T-helper 17 cell (primary cell): Measurements from ENCODE around the gene MUC12. TPM values are rescaled to one million over a fixed set of nuclear protein-coding genes. Genes with fewer than 3 reads are reported as not detected.
"Not testable (repeated sequence)": the region's sequence is repeated elsewhere in the genome, so short reads cannot be mapped to it uniquely, and the experiment has no call there.

Experiments used
- ATAC-seq: fragments of 150-1000 bp; cut with Tn5 transposase; 2 replicates; pipeline ENCODE4 v1.10.0; 2021; ENCODE audit warnings: mild to moderate bottlenecking, moderate library complexity
- DNase-seq, 3 donors: peaks; one replicate each; pipeline versions ENCODE4 v3.0.0 to v3.0.0-alpha.2; 2020 to 2021
- H3K9me3 ChIP-seq: one replicate; pipeline ENCODE4 v1.7.0; 2013; ENCODE audit warnings: low read length, mild to moderate bottlenecking; ENCODE audit not compliant: control insufficient read depth, poor library complexity, severe bottlenecking
- H3K27ac Mint-ChIP-seq: one replicate; pipeline ENCODE4 v1.8.0; 2022; ENCODE audit warnings: mild to moderate bottlenecking, moderate library complexity, mixed read lengths
- H3K27me3 Mint-ChIP-seq: one replicate; pipeline ENCODE4 v1.8.0; 2022; ENCODE audit warnings: mixed read lengths
- H3K36me3 Mint-ChIP-seq: one replicate; pipeline ENCODE4 v1.8.0; 2022; ENCODE audit warnings: low read depth, mixed read lengths
- H3K4me1 Mint-ChIP-seq: one replicate; pipeline ENCODE4 v1.8.0; 2022; ENCODE audit warnings: mild to moderate bottlenecking, mixed read lengths
- H3K4me3 Mint-ChIP-seq: one replicate; pipeline ENCODE4 v1.8.0; 2022; ENCODE audit warnings: mild to moderate bottlenecking, moderate library complexity, mixed read lengths
- total RNA-seq, 4 donors: library from RNA in 2 of 4; stranded (reverse) in 2 of 4; gene quantifications; one replicate each; pipeline ENCODE4 v1.2.3 and lab custom pipeline; 2022 to 2026

MUC12 gene
- total RNA-seq, 2 donors from 2014 or later, result 1.1 TPM; not detected in 1

DNA sequence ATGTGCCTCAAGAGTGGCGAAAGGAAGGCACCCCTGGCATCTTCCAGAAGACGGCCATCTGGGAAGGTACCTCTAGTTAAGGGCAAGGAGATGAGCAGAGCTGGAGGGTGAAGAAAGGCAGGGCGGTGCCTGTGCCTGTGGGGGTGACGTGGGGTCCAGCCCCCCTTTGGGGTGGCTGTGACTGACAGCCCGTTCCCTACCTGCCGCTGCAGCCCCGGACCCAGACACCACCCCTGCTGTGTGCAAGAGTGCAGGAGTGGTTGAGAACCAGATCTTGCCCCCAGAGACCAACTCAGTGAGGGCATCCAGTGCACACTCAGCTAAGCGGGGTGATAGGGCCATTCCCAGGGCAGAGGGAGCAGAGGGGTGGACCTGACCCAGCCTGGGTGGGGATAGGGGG is 46.3 kb downstream of the MUC12 start:
- no peaks in the 10 kb centered on the region for H3K9me3 ChIP-seq
- Mint-ChIP-seq H3K4me1 (peaks cover 12% of the 10 kb centered on the region), H3K27me3 (peaks cover 2% of the 10 kb centered on the region), H3K36me3 (peaks cover 2% of the 10 kb centered on the region), H3K27ac (peak overlapping the region; percentile 87), H3K4me3 (peak overlapping the region; percentile 91)
- DNase-seq, result no peak
- no peak for ATAC-seq

DNA sequence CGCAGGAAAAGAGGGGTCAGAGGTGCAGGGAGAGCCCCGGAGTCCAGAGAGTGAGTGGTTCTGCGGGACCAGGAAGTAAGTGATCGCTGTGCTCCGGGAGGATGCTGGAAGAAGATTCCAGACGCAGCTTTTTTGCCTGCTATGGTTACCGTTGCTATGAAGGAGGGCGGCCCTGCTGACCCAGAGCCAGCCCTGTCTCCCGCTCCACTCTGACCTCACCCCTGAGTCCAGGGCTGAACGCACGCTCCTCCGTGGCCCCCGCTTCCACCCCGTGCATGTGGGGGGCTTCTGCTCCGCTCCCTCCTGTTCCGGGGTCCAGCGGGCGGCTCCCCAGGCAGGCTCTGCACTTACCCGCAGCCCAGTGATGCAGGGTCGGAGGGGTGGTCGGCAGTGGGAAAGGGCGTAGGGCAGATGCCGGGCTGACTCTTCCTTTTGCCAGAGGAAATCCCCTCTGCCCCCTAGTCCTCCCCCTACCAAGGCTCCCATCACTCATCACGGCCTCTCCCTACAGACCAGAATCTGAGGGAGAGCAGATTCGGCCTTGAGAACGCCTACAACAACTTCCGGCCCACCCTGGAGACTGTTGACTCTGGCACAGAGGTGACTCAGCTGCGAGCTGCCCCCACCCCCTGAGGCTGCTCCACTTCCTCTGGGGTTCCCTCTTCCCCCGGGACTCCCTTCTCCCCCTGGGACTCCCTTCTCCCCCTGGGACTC is 47.9 kb downstream of the MUC12 start:
- H3K36me3 Mint-ChIP-seq, result peaks cover 5% of the 10 kb centered on the region
- peaks cover 12% of the 10 kb centered on the region for H3K4me1 Mint-ChIP-seq
- peak overlapping the region; percentile 91 for H3K4me3 Mint-ChIP-seq
- no peaks in the 10 kb centered on the region for H3K9me3 ChIP-seq
- peak; percentile 27 to 32 (median 28) for DNase-seq
- H3K27ac Mint-ChIP-seq, result peak overlapping the region; percentile 87
- ATAC-seq, result peak; percentile 87
- peaks cover 16% of the 10 kb centered on the region for H3K27me3 Mint-ChIP-seq

DNA sequence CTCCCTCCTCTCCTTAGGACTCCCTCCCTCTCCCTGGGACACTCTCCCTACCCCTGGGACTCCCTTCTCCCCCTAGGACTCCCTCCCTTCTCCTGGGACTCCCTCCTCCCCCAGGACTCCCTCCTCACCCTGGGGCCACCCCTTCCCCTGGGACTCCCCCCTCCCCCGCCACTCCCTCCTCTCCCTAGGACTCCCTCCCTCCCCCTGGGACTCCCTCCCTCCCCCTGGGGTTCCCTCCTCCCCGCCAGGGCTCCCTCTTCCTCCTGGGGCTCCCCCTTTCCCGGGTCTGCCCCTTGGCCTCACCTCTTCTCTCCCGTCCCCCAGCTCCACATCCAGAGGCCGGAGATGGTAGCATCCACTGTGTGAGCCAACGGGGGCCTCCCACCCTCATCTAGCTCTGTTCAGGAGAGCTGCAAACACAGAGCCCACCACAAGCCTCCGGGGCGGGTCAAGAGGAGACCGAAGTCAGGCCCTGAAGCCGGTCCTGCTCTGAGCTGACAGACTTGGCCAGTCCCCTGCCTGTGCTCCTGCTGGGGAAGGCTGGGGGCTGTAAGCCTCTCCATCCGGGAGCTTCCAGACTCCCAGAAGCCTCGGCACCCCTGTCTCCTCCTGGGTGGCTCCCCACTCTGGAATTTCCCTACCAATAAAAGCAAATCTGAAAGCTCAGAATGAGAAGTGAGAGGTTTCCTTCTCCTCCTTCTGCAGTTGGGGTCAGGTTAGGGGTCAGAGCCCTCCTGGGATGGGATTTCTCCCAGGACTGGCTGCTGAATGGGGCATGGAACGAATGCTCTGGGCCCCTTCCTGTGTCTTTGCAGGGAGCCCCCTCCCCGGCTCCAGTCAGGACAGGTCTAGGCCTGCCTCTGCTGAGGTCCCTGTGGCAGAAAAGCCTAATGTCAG is 49.2 kb downstream of the MUC12 start:
- ATAC-seq, result no peak
- peak overlapping the region; percentile 71 for H3K4me3 Mint-ChIP-seq

DNA sequence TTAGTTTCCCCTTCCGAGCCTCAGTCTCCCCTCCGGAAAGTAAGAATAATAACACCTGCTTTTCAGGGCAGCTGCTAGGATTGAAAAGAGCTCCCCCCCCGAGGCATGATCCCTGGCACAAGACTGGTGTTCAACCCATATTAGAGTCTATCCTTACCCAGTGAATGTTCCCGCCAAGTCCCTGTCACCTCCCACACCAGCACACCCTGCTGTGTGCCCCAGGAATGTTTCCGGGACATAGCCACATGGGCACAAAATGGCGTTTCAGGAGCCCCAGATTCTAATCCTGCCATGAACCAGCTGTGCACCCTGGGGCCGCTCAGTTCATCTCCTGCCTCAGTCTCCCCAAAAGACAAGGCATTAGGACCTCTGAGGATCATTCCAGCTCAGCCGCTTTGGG is 51.1 kb downstream of the MUC12 start:
- Mint-ChIP-seq H3K36me3 (peaks cover 3% of the 10 kb centered on the region), H3K27ac (no peak overlapping the region), H3K4me3 (no peak overlapping the region), H3K4me1 (peaks cover 9% of the 10 kb centered on the region), H3K27me3 (peaks cover 21% of the 10 kb centered on the region)
- ATAC-seq (no peak), DNase-seq (no peak)
- no peaks in the 10 kb centered on the region for H3K9me3 ChIP-seq

More for the DNA sequence above, 49.2 kb downstream of the MUC12 start:
- Mint-ChIP-seq H3K4me1 (peaks cover 9% of the 10 kb centered on the region), H3K36me3 (peaks cover 3% of the 10 kb centered on the region), H3K27me3 (peaks cover 16% of the 10 kb centered on the region), H3K27ac (peak overlapping the region; percentile 75)
- no peaks in the 10 kb centered on the region for H3K9me3 ChIP-seq
- no peak for DNase-seq

DNA sequence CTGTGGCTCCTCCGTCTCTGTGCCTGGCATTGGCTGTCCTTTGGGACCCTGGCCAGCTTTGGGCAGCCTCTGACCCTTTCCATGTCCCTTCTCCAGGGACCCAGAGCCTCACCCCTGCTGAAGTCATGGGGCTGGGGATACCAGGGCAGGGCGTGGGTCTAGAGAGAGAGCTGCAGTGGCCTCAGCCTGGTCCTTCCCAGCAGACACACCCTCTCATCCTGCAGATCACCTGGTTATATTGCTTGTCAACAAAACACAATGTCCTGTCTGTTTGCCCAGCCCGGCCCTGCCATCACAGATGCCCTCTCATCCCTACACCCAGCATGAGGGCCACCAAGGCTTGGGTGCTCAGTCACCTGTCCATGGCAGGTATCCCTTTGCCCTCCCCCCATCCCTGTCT is 52.3 kb downstream of the MUC12 start:
- Mint-ChIP-seq H3K36me3 (peaks cover 3% of the 10 kb centered on the region), H3K27ac (no peak overlapping the region), H3K27me3 (peaks cover 21% of the 10 kb centered on the region), H3K4me1 (peaks cover 3% of the 10 kb centered on the region), H3K4me3 (no peak overlapping the region)
- no peaks in the 10 kb centered on the region for H3K9me3 ChIP-seq
- no peak for DNase-seq
- no peak for ATAC-seq

DNA sequence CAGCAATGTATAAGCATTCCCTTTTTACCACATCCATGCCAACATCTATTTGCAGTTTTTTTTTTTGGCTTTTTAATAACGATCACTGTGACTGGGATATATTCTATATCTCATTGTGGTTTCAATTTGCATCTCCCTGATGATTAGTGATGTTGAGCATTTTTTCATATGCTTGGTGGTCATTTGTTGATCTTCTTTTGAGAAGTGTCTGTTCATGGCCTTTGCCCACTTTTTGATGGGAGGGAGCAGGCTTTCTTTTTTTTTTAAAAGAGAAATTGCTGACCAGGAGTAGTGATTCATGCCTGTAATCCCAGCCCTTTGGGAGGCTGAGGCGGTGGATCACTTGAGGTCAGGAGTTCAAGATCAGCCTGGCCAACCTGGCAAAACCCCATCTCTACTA is 54.5 kb downstream of the MUC12 start:
- Mint-ChIP-seq H3K4me1 (no peaks in the 10 kb centered on the region), H3K27me3 (peaks cover 26% of the 10 kb centered on the region), H3K27ac (no peak overlapping the region), H3K36me3 (peaks cover 3% of the 10 kb centered on the region), H3K4me3 (no peak overlapping the region)
- H3K9me3 ChIP-seq, result no peaks in the 10 kb centered on the region
- no peak for ATAC-seq
- DNase-seq, result no peak

DNA sequence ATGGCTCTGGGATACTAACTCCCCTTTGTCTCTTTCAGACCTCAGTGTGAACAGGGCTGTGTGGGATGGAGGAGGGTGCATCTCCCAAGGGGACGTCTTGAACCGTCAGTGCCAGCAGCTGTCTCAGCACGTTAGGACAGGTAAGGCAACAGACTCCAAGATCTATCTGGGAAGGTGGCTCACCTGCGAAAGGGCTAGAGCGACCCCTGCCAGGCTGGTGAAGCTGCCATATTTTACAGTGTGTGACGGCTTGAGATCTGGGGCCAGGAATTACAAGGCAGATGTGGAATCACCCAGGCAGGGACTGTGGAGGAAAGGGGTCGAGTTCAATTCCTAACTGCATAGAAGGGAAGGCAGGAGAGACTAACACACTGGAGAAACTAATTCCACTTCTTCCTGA is 61.7 kb downstream of the MUC12 start:
- Mint-ChIP-seq H3K4me1 (no peaks in the 10 kb centered on the region), H3K27me3 (peaks cover 10% of the 10 kb centered on the region), H3K4me3 (no peak overlapping the region), H3K36me3 (no peaks in the 10 kb centered on the region), H3K27ac (no peak overlapping the region)
- H3K9me3 ChIP-seq, result no peaks in the 10 kb centered on the region
- DNase-seq (no peak), ATAC-seq (no peak)

DNA sequence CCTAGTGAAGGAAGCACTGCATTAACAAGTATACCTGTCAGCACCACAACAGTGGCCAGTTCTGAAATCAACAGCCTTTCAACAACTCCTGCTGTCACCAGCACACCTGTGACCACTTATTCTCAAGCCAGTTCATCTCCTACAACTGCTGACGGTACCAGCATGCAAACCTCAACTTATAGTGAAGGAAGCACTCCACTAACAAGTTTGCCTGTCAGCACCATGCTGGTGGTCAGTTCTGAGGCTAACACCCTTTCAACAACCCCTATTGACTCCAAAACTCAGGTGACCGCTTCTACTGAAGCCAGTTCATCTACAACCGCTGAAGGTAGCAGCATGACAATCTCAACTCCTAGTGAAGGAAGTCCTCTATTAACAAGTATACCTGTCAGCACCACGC is 66.6 kb downstream of the MUC12 start:
- Mint-ChIP-seq H3K4me1 (no peaks in the 10 kb centered on the region), H3K4me3 (no peak overlapping the region), H3K27ac (no peak overlapping the region), H3K36me3 (no peaks in the 10 kb centered on the region), H3K27me3 (peaks cover 3% of the 10 kb centered on the region)
- no peak for DNase-seq
- H3K9me3 ChIP-seq, result no peaks in the 10 kb centered on the region
- no peak for ATAC-seq

DNA sequence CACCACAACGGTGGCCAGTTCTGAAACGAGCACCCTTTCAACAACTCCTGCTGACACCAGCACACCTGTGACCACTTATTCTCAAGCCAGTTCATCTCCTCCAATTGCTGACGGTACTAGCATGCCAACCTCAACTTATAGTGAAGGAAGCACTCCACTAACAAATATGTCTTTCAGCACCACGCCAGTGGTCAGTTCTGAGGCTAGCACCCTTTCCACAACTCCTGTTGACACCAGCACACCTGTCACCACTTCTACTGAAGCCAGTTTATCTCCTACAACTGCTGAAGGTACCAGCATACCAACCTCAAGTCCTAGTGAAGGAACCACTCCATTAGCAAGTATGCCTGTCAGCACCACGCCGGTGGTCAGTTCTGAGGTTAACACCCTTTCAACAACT is 71.9 kb downstream of the MUC12 start:
- not testable (repeated sequence) for H3K27ac Mint-ChIP-seq, ATAC-seq, H3K36me3 Mint-ChIP-seq, DNase-seq, H3K27me3 Mint-ChIP-seq, H3K4me3 Mint-ChIP-seq, H3K4me1 Mint-ChIP-seq, H3K9me3 ChIP-seq

DNA sequence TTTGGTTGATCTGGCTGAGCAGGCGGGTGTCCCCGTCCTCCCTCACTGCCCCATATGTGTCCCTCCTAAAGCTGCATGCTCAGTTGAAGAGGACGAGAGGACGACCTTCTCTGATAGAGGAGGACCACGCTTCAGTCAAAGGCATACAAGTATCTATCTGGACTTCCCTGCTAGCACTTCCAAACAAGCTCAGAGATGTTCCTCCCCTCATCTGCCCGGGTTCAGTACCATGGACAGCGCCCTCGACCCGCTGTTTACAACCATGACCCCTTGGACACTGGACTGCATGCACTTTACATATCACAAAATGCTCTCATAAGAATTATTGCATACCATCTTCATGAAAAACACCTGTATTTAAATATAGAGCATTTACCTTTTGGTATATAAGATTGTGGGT is 89.0 kb downstream of the MUC12 start:
- H3K4me1 Mint-ChIP-seq, result peaks cover 3% of the 10 kb centered on the region
- ATAC-seq (no peak), DNase-seq (peak; percentile 25 to 39 (median 31))
- no peaks in the 10 kb centered on the region for H3K9me3 ChIP-seq
- H3K36me3 Mint-ChIP-seq, result peaks cover 2% of the 10 kb centered on the region
- no peak overlapping the region for H3K27ac Mint-ChIP-seq
- H3K4me3 Mint-ChIP-seq, result no peak overlapping the region
- H3K27me3 Mint-ChIP-seq, result peaks cover 66% of the 10 kb centered on the region

DNA sequence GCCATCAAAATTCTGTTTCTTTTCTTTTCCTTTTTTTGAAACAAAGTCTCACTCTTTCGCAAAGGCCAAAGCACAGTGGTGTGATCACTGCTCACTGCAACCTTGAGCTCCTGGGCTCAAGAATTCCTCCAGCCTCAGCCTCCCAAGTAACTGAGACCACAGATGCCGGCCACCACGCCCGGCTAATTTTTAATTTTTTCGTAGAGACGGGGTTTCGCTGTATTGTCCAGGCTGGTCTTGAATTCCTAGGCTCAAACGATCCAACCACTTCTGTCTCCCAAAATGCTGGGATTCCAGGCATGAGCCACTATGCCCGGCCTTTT is 90.2 kb downstream of the MUC12 start:
- DNase-seq, result no peak
- Mint-ChIP-seq H3K36me3 (peaks cover 4% of the 10 kb centered on the region), H3K4me3 (no peak overlapping the region), H3K27ac (peak overlapping the region; percentile 21), H3K27me3 (peaks cover 71% of the 10 kb centered on the region), H3K4me1 (peaks cover 4% of the 10 kb centered on the region)
- ATAC-seq, result no peak
- H3K9me3 ChIP-seq, result no peaks in the 10 kb centered on the region

DNA sequence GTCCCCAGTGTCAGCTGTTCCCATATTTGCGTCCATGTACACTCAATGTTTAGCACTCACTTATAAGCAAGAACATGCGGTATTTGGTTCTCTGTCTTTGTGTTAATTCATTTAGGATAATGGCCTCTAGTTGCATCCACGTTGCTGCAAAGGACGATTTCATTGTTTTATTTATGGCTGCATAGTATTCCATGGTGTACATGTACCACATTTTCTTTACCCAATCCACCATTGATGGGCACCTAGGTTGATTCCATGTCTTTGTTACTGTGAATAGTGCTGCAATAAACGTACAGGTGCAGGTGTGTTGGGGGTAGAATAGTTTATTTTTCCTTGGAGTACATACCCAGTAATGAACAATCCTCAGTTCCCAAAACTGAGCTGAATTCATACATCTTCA is 91.6 kb downstream of the MUC12 start:
- peaks cover 5% of the 10 kb centered on the region for H3K4me1 Mint-ChIP-seq
- no peak overlapping the region for H3K27ac Mint-ChIP-seq
- no peak overlapping the region for H3K4me3 Mint-ChIP-seq
- peaks cover 4% of the 10 kb centered on the region for H3K36me3 Mint-ChIP-seq
- ATAC-seq (no peak), DNase-seq (no peak)
- no peaks in the 10 kb centered on the region for H3K9me3 ChIP-seq
- peaks cover 73% of the 10 kb centered on the region for H3K27me3 Mint-ChIP-seq

DNA sequence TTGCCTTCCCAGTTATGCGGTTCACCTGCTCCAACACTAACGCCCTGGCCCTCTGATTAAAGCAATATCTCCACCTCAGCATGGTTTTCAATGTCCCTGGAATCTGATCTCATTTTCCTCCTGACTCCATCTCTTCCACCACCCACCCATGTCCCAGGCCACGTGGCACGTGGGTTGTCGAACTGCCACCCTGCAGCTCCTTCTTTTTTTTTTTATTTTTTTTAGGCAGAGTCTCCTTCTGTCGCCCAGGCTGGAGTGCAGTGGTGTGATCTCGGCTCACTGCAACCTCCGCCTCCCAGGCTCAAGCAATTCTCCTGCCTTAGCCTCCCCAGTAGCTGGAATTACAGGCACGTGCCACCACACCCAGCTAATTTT is 94.8 kb downstream of the MUC12 start:
- not testable (repeated sequence) for ATAC-seq, H3K36me3 Mint-ChIP-seq, H3K4me3 Mint-ChIP-seq, H3K9me3 ChIP-seq, H3K4me1 Mint-ChIP-seq, DNase-seq
- H3K27me3 Mint-ChIP-seq, result peaks cover 56% of the 10 kb centered on the region
- H3K27ac Mint-ChIP-seq, result peak overlapping the region; percentile 74
